ENCODE results near the gene CHSY1.

The CHSY1 gene

GRCh38 chr15:101210466-101210865, 41.4 kb downstream of the CHSY1 start:
- DNase-seq (ENCODE audit: low read depth in 2 of 2): no peak

GRCh38 chr15:101210058-101210457, 41.8 kb downstream of the CHSY1 start:
- DNase-seq (ENCODE audit: low read depth in 2 of 2): no peak

DNA sequence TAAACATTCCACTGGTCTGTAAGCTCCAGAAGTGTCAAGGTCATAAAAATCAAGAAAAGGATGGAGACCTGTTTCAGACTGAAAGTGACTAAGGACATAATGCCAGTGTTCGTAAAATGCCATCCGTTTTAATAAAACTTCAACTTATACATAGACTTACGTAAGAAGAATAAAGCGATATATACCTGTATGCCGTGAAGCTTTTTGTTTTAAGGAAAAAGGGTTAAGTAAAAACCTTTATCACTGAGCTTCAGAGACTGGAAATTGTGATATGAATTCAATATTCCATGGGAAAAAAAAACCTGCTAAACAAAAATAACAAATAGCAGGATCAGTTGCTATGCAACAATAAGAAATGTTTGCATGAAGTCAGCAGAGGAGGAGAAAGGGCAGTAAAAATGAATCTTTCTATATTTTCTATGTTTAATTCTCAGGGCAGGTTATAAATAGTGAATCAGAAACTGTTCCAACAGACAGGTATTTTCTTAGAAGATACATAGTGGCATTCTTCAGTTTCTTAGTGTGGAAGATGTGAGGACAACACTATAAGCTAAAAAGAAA, 42.5 kb downstream of the CHSY1 start:
- DNase-seq (ENCODE audit: low read depth in 2 of 2): no peak

DNA sequence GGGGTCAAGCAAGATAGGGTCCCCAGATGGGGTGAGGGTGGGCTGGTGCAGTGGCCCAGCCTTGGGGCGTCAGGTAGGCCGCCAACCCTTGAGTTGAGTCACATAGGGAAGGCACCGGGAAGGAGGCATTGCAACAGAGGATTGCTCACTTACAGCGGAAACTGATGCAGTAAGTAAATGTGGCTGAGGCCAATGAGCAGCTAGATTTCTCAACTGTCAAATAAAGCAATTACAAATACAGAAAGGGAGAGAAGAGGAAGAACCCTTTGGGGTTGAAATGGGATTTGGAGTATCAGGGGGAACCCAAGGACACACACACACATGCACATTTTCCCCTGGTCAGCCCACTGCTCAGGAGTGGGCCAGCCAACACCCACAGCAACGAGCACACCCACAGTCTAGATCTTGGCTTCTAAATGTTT, 44.0 kb downstream of the CHSY1 start:
- DNase-seq (ENCODE audit: low read depth in 2 of 2): no peak

GRCh38 chr15:101206176-101206591, 45.7 kb downstream of the CHSY1 start:
- DNase-seq (ENCODE audit: low read depth in 2 of 2): peak; percentile 71 to 75

DNA sequence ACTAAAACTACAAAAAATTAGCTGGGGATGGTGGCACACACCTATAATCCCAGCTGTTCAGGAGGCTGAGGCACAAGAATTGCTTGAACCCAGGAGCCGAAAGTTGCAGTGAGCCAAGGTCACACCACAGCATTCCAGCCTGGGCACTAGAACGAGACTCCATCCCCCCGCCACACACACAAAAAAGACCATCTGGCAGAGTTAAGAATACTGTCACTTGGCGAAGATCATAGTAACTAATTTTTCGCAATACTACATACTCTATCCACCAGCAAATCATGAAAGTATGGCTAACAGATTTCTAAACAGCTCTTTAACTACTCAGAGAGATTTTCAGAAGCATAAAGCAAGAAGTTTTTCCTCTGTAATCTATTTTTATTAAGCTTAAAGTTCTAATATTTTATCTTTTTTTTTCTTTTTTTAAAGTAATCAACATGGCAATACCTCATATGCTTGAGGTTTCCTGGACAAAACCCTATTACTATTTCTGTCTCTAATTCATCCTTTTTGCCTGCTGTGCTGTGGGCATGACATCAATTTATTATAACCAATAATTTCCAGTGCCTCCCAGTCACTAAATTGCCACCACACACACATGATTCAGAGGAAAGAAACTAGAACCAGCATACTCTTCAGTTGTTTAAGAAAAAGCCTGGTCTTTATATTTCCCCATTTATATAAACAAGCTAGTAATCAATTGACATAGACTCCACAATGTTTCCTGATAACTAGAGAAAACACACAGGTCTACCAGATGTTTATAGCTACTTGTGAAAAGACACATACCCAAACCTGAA, 46.9 kb downstream of the CHSY1 start:
- DNase-seq (ENCODE audit: low read depth in 2 of 2): no peak

- no peak for DNase-seq (ENCODE audit: low read depth in 2 of 2)
Measured at GRCh38 chr15:101203607-101204189, 48.1 kb downstream of the CHSY1 start.

DNA sequence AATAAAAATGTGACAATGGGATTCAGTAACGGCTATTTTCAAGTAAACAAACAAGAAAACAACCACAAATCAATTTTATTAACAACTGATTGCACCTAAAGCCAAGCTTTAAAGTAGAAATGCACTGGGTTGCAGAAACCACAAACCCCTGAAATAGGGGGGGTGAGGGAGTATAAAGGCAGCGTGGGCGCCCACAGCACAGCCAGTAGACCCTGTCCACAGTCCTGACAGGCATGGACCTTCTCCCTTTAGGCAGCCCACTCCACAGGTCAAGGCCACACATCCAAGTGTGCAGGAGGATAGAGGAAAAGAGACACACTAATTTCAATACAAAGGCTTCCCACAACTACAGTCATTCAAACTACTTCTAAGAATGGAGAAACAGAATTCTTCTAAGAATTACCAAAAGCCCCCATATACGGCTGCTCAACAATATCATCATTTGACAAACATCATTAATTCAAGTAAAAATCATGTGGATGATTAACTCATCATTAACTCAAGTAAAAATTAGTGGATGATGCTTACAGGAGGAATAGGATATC, 48.7 kb downstream of the CHSY1 start:
- no peak for DNase-seq (ENCODE audit: low read depth in 2 of 2)

GRCh38 chr15:101201411-101202174, 50.3 kb downstream of the CHSY1 start:
- no peak for DNase-seq (ENCODE audit: low read depth in 2 of 2)

DNA sequence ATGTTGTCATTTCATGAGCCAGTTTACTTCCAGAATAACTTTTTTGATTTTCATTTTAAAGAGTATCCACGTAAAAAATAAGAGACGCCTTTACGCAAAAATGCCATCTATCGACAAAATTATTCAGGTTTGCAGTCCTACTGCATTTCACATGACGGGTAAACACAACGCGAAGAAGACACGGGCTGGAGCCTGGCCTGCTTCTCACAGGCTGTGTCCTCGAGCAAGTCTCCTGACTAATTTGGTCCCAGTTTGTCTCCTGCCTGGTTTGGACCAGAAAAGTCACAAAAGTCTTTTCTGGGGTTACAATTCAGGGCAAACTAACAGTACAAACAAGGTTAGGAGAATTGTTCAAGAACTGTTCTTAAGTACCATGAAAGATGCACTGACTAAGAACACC, 51.7 kb downstream of the CHSY1 start:
- DNase-seq (ENCODE audit: low read depth in 2 of 2): no peak

DNA sequence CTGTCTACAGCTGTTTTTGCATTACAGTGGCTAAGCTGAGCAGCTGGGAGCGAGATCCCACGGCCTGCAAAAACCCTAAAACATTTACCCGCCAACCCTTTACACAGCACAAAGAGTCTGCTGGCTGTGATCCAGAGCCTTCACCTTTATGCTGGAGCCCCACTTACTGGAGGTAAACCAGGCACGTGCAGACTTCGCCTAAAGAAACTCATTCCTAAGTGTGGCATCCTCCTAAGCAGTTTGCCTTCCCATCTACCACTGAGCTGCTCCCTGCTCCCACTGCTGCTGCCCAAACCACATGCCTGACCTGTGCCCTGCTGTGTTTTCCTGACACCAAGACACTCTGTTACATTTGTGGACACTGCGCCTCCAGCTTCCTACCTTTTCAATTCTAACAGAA, 53.0 kb downstream of the CHSY1 start:
- no peak for DNase-seq (ENCODE audit: low read depth in 2 of 2)

GRCh38 chr15:101198031-101198575, 53.7 kb downstream of the CHSY1 start:
- no peak for DNase-seq (ENCODE audit: low read depth in 2 of 2)

- no peak for DNase-seq (ENCODE audit: low read depth in 2 of 2)
Measured at GRCh38 chr15:101194546-101195125, 57.2 kb downstream of the CHSY1 start.

GRCh38 chr15:101193806-101194545, 57.9 kb downstream of the CHSY1 start:
- no peak for DNase-seq (ENCODE audit: low read depth in 2 of 2)

DNA sequence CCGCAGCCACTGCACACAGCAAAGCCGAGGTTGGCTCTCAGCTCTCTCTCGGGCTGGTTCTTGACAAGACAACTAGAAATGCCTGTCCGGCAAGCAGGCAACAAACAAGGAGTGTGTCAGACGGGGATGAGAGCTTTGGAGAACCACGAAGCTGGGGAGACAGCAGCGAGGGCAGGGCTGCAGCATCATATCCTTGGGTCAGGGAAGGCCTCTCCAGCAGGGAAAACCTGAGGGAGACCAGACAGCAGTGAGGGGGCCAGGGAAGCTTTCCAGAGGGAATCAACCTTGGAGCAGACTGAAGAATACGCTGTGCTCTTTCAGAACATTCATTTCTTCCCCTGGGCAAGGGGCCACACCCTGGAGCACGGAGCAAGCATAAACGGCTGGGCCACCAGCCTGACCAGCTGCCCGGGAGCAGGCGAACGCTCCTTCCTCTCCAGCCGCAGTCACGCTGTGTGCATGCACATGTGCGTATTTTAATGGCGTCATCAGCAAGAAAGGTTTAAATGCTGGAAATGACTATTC, 58.7 kb downstream of the CHSY1 start:
- no peak for DNase-seq (ENCODE audit: low read depth in 2 of 2)

DNA sequence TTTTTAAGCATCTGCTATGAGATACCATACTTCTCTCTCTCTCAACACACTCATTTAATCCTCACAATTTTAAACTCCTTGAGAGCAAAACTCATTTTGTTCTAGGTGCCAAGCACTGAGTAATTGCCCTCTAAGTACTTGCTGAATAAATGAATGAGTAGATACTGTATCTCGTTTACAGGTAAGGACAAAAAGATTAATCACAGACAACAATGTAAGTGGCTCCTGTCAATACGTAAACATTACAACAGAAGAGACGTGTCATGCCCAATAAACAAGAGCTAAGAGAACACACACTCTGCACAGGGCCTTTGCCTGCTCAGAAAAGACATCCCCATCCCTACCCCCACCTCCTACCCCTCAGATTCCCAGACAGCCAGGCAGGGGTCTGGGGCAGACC, 59.8 kb downstream of the CHSY1 start:
- DNase-seq (ENCODE audit: low read depth in 2 of 2): no peak

DNA sequence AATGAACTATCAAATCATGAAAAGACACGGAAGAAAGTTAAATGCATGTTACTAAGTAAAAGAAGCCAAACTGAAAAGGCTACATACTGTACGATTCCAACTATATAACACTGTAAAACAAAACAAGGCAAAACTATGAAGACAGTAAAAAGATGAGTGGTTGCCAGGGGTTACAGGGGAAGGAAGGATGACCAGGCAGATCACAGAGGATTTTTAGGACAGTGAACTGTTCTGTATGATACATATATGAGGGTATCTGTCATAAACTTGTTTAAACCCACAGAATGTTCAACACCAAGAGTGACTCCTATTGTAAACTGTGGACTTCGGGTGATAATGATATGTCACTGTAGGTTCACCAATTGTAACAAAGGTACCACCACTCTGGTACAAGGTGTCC, 60.6 kb downstream of the CHSY1 start:
- DNase-seq (ENCODE audit: low read depth in 2 of 2): no peak

DNA sequence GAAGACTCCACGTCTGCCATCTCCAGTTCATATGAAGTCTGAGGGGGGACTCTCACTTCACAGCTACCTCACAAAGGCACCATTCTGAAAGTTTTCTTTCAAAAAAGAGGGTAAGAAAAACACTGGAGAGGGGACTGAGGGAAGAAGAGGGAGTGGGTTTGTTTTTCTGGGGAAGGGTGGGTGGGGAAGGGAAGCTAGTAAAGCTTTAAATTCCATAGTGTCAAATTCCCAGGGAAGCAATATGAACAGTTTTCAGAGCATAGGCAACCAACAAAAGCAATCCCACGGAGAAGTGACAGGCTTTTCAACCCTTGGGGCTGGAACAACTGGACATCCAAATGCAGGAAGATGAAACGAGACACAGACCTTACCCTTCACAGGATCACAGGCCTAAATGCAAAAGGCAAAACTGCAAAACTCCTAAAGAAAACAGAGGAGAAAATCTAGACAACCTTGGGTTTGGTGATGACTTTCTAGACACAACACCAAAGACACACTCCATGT, 61.7 kb downstream of the CHSY1 start:
- no peak for DNase-seq (ENCODE audit: low read depth in 2 of 2)

GRCh38 chr15:101189409-101190091, 62.3 kb downstream of the CHSY1 start:
- no peak for DNase-seq (ENCODE audit: low read depth in 2 of 2)

Data from activated CD4-positive, alpha-beta T cell treated with anti-CD3 and anti-CD28 coated beads for 24 hours (primary cell).